ENCODE data around the gene OR5W2.
"Not testable (repeated sequence)": the region's sequence is repeated elsewhere in the genome, so short reads cannot be mapped to it uniquely, and the experiment has no call there.

- TF ChIP-seq POLR2A, CTCF (IDR thresholded peaks at IDR 0.05): not testable (repeated sequence)
Observed at GRCh38 chr11:55885481-55885880, 28.9 kb downstream of the OR5W2 start.
